Measurements from ENCODE around the gene ARRDC1. TPM values are rescaled to one million over a fixed set of nuclear protein-coding genes. Genes with fewer than 3 reads are reported as not detected.

The ARRDC1 gene
- polyA plus RNA-seq, 1 of the 3 experiments (the other 2 are of a cell fraction): 49.7 TPM

- no peaks in the 10 kb centered on the region for H3K27me3 ChIP-seq (ENCODE audit: insufficient read depth)
- TF ChIP-seq MXI1 (IDR thresholded peaks at IDR 0.05; ENCODE audit: low read depth, low read length) (no peak), MEF2A (IDR thresholded peaks at IDR 0.05; ENCODE audit: borderline replicate concordance, low read depth) (no peak), FOXJ3 (CRISPR knock-in tag; IDR thresholded peaks at IDR 0.05) (no peak), NRF1 (IDR thresholded peaks at IDR 0.05; ENCODE audit: low read depth, low read length) (no peak), TEAD4 (IDR thresholded peaks at IDR 0.05; ENCODE audit: borderline replicate concordance, insufficient read depth) (no peak), YY1 (IDR thresholded peaks at IDR 0.05; ENCODE audit: low read depth) (no peak), REST (IDR thresholded peaks at IDR 0.05; ENCODE audit: low read depth, low read length) (no peak), FOSL2 (IDR thresholded peaks at IDR 0.05; ENCODE audit: borderline replicate concordance, low read depth) (no peak), RAD21 (IDR thresholded peaks at IDR 0.05; ENCODE audit: low read length) (no peak), NFIC (IDR thresholded peaks at IDR 0.05; ENCODE audit: borderline replicate concordance) (no peak), IRF3 (IDR thresholded peaks at IDR 0.05; ENCODE audit: low read depth, low read length) (no peak)
- H4K20me1 ChIP-seq (ENCODE audit: insufficient read depth): peaks cover 59% of the 10 kb centered on the region
- H2AFZ ChIP-seq (ENCODE audit: low read depth): no peak overlapping the region
- POLR2A ChIA-PET: no interaction called here
- CTCF ChIA-PET: no interaction called here
- no peak overlapping the region for H3K4me3 ChIP-seq (ENCODE audit: low read depth in 2 of 2, low read length in 1 of 2)
- no peak for DNase-seq
- no peaks in the 10 kb centered on the region for H3K9me3 ChIP-seq
- peaks cover 3% of the 10 kb centered on the region for H3F3A ChIP-seq (replicated peaks; ENCODE audit: insufficient read depth)
- 97% methylated on average over 2 of the region's 2 CpGs for WGBS (ENCODE audit: low lambda C conversion rate)
- H3K27ac ChIP-seq (ENCODE audit: low read depth in 2 of 2, low read length in 1 of 2): no peak overlapping the region
- H3K9me2 ChIP-seq: no peaks in the 10 kb centered on the region
- H3K9ac ChIP-seq: no peak overlapping the region
- H3K4me2 ChIP-seq: no peak overlapping the region
- H3K79me2 ChIP-seq (ENCODE audit: insufficient read depth): peaks cover 96% of the 10 kb centered on the region
- H3K4me1 ChIP-seq (ENCODE audit: control insufficient read depth in 1 of 2, insufficient read depth in 2 of 2, low read depth in 1 of 2, low read length in 1 of 2): no peaks in the 10 kb centered on the region; a peak in 1 of 4 replicates
- no peaks in the 10 kb centered on the region for H3K36me3 ChIP-seq (replicated peaks in 1 of 2; ENCODE audit: control insufficient read depth in 1 of 2, insufficient read depth in 2 of 2, low read length in 1 of 2)
Measured at GRCh38 chr9:137657606-137658005, 52.1 kb downstream of the ARRDC1 start.

GRCh38 chr9:137658781-137659180 is 53.3 kb downstream of the ARRDC1 start:
- ChIA-PET CTCF (interaction anchor here (0.5 kb wide), 1 partner anchor 109 kb away, joined by 3 read pairs; the partner anchor contains the start of gene PNPLA7), POLR2A (no interaction called here)
- Histone ChIP-seq H3K4me3 (ENCODE audit: low read depth in 2 of 2, low read length in 1 of 2) (no peak overlapping the region), H3K4me1 (ENCODE audit: control insufficient read depth in 1 of 2, insufficient read depth in 2 of 2, low read depth in 1 of 2, low read length in 1 of 2) (no peaks in the 10 kb centered on the region; a peak in 1 of 4 replicates), H3K9me2 (no peaks in the 10 kb centered on the region), H4K20me1 (ENCODE audit: insufficient read depth) (peaks cover 65% of the 10 kb centered on the region), H3K36me3 (replicated peaks in 1 of 2; ENCODE audit: control insufficient read depth in 1 of 2, insufficient read depth in 2 of 2, low read length in 1 of 2) (no peaks in the 10 kb centered on the region), H3K4me2 (no peak overlapping the region), H2AFZ (ENCODE audit: low read depth) (no peak overlapping the region), H3F3A (replicated peaks; ENCODE audit: insufficient read depth) (peaks cover 7% of the 10 kb centered on the region), H3K9me3 (no peaks in the 10 kb centered on the region), H3K27ac (ENCODE audit: low read depth in 2 of 2, low read length in 1 of 2) (no peak overlapping the region), H3K79me2 (ENCODE audit: insufficient read depth) (peaks cover 96% of the 10 kb centered on the region), H3K27me3 (ENCODE audit: insufficient read depth) (no peaks in the 10 kb centered on the region), H3K9ac (no peak overlapping the region)
- no peak for DNase-seq
- 83% methylated on average over 2 of the region's 2 CpGs for WGBS (ENCODE audit: low lambda C conversion rate)
- TF ChIP-seq CTCF (IDR thresholded peaks at IDR 0.05): no peak
- no peak for TF ChIP-seq TCF12 (IDR thresholded peaks at IDR 0.05)
- TF ChIP-seq MAX (IDR thresholded peaks at IDR 0.05; ENCODE audit: low read depth): no peak
- TF ChIP-seq ELF1 (IDR thresholded peaks at IDR 0.05): no peak
- no peak for TF ChIP-seq RXRA (IDR thresholded peaks at IDR 0.05; ENCODE audit: borderline replicate concordance, low read depth)
- no peak for TF ChIP-seq CHD2 (IDR thresholded peaks at IDR 0.05; ENCODE audit: low read length, partially characterized antibody)
- TF ChIP-seq TEAD4 (IDR thresholded peaks at IDR 0.05; ENCODE audit: borderline replicate concordance, insufficient read depth): no peak
- no peak for TF ChIP-seq EZH2phosphoT487 (IDR thresholded peaks at IDR 0.05; ENCODE audit: borderline replicate concordance, low read depth)
- TF ChIP-seq NFIC (IDR thresholded peaks at IDR 0.05; ENCODE audit: borderline replicate concordance): no peak
- no peak for TF ChIP-seq MXI1 (IDR thresholded peaks at IDR 0.05; ENCODE audit: low read depth, low read length)
- TF ChIP-seq RAD21 (IDR thresholded peaks at IDR 0.05; ENCODE audit: low read length): no peak
- no peak for TF ChIP-seq GABPA (IDR thresholded peaks at IDR 0.05; ENCODE audit: low read depth)
- TF ChIP-seq ZBTB33 (IDR thresholded peaks at IDR 0.05; ENCODE audit: borderline replicate concordance, low read depth): no peak
